Dendritic cell treated with granulocyte-macrophage colony-stimulating factor and Interleukin-4, amounts not matched to agents 40 ng/mL and 50 ng/mL, for 4 days (primary cell): ENCODE measurements around the gene NOC2L.

ENCODE experiments used
- H3K27ac Mint-ChIP-seq: one replicate; pipeline ENCODE4 v1.8.0; 2022; ENCODE audit warnings: mild to moderate bottlenecking, mixed read lengths
- H3K27me3 Mint-ChIP-seq: one replicate; pipeline ENCODE4 v1.8.0; 2022; ENCODE audit warnings: mild to moderate bottlenecking, mixed read lengths
- H3K36me3 Mint-ChIP-seq: one replicate; pipeline ENCODE4 v1.8.0; 2022; ENCODE audit warnings: low read depth, mixed read lengths
- H3K4me1 Mint-ChIP-seq: one replicate; pipeline ENCODE4 v1.8.0; 2022; ENCODE audit warnings: low read depth, mixed read lengths
- H3K4me3 Mint-ChIP-seq: one replicate; pipeline ENCODE4 v1.8.0; 2022; ENCODE audit warnings: mild to moderate bottlenecking, moderate library complexity, mixed read lengths
- H3K9me3 Mint-ChIP-seq: one replicate; pipeline ENCODE4 v1.8.0; 2022; ENCODE audit warnings: mixed read lengths
- intact Hi-C: fragments of 100-400 bp; cut with micrococcal nuclease; formaldehyde crosslinking; loops from one replicate; pipeline ENCODE4 v1.15.0; 2022

Gene NOC2L

GRCh38 chr1:931380-932172 is 27.5 kb downstream of the NOC2L start:
- peaks cover 82% of the 10 kb centered on the region for H3K27me3 Mint-ChIP-seq
- no peaks in the 10 kb centered on the region for H3K36me3 Mint-ChIP-seq
- H3K9me3 Mint-ChIP-seq, result no peaks in the 10 kb centered on the region
- no peak overlapping the region for H3K4me3 Mint-ChIP-seq
- H3K4me1 Mint-ChIP-seq, result no peaks in the 10 kb centered on the region
- intact Hi-C loops, result no loop called here
- no peak overlapping the region for H3K27ac Mint-ChIP-seq

GRCh38 chr1:930633-931138 is 28.4 kb downstream of the NOC2L start:
- Mint-ChIP-seq H3K36me3 (no peaks in the 10 kb centered on the region), H3K9me3 (no peaks in the 10 kb centered on the region), H3K27ac (no peak overlapping the region), H3K27me3 (peaks cover 84% of the 10 kb centered on the region), H3K4me3 (no peak overlapping the region), H3K4me1 (no peaks in the 10 kb centered on the region)
- intact Hi-C loops, result no loop called here

GRCh38 chr1:929712-930632 is 29.1 kb downstream of the NOC2L start:
- Mint-ChIP-seq H3K4me3 (no peak overlapping the region), H3K4me1 (no peaks in the 10 kb centered on the region), H3K9me3 (no peaks in the 10 kb centered on the region), H3K36me3 (no peaks in the 10 kb centered on the region), H3K27me3 (peaks cover 82% of the 10 kb centered on the region), H3K27ac (no peak overlapping the region)
- intact Hi-C loops, result no loop called here

- H3K27me3 Mint-ChIP-seq, result peaks cover 85% of the 10 kb centered on the region
- H3K36me3 Mint-ChIP-seq, result no peaks in the 10 kb centered on the region
- intact Hi-C loops, result no loop called here
- no peaks in the 10 kb centered on the region for H3K4me1 Mint-ChIP-seq
- no peaks in the 10 kb centered on the region for H3K9me3 Mint-ChIP-seq
- H3K4me3 Mint-ChIP-seq, result no peak overlapping the region
- no peak overlapping the region for H3K27ac Mint-ChIP-seq
Observed at GRCh38 chr1:928825-929661, 30.0 kb downstream of the NOC2L start.

- no peaks in the 10 kb centered on the region for H3K9me3 Mint-ChIP-seq
- H3K36me3 Mint-ChIP-seq, result no peaks in the 10 kb centered on the region
- H3K4me1 Mint-ChIP-seq, result peaks cover 7% of the 10 kb centered on the region
- peaks cover 83% of the 10 kb centered on the region for H3K27me3 Mint-ChIP-seq
- no peak overlapping the region for H3K27ac Mint-ChIP-seq
- intact Hi-C loops, result no loop called here
- H3K4me3 Mint-ChIP-seq, result no peak overlapping the region
Observed at GRCh38 chr1:927748-928147, 31.3 kb downstream of the NOC2L start.

GRCh38 chr1:927234-927633 is 31.8 kb downstream of the NOC2L start:
- Mint-ChIP-seq H3K27me3 (peaks cover 83% of the 10 kb centered on the region), H3K9me3 (no peaks in the 10 kb centered on the region), H3K4me3 (no peak overlapping the region), H3K4me1 (peaks cover 7% of the 10 kb centered on the region), H3K36me3 (no peaks in the 10 kb centered on the region), H3K27ac (no peak overlapping the region)
- intact Hi-C loops, result no loop called here

- no peak overlapping the region for H3K27ac Mint-ChIP-seq
- peaks cover 87% of the 10 kb centered on the region for H3K27me3 Mint-ChIP-seq
- no peaks in the 10 kb centered on the region for H3K9me3 Mint-ChIP-seq
- peaks cover 18% of the 10 kb centered on the region for H3K4me1 Mint-ChIP-seq
- no peaks in the 10 kb centered on the region for H3K36me3 Mint-ChIP-seq
- intact Hi-C loops, result no loop called here
- peak overlapping the region; percentile 32 for H3K4me3 Mint-ChIP-seq
Observed at GRCh38 chr1:925561-926421, 33.3 kb downstream of the NOC2L start.

GRCh38 chr1:924656-925560 is 34.1 kb downstream of the NOC2L start:
- Mint-ChIP-seq H3K36me3 (no peaks in the 10 kb centered on the region), H3K4me1 (peaks cover 23% of the 10 kb centered on the region), H3K4me3 (peak overlapping the region; percentile 54), H3K27me3 (peaks cover 88% of the 10 kb centered on the region), H3K27ac (no peak overlapping the region), H3K9me3 (no peaks in the 10 kb centered on the region)
- intact Hi-C loops, result no loop called here

GRCh38 chr1:923991-924655 is 34.9 kb downstream of the NOC2L start:
- no peak overlapping the region for H3K27ac Mint-ChIP-seq
- intact Hi-C loops, result loop anchor here (2.0 kb wide), 1 partner anchor 17 kb away; no protein-coding TSS in a partner anchor

GRCh38 chr1:923131-923990 is 35.7 kb downstream of the NOC2L start, which contains the start of gene SAMD11:
Gene SAMD11 (plus strand): TSS chr1:923923. CDS start chr1:924432, 509 bp downstream.
- Mint-ChIP-seq H3K9me3 (no peaks in the 10 kb centered on the region), H3K4me1 (peaks cover 23% of the 10 kb centered on the region), H3K36me3 (no peaks in the 10 kb centered on the region), H3K4me3 (peak within 1 kb of the TSS; percentile 69), H3K27ac (peak within 1 kb of the TSS; percentile 41), H3K27me3 (peaks cover 87% of the 10 kb centered on the region)
- intact Hi-C loops, result loop anchor here (2.0 kb wide), 1 partner anchor 17 kb away; no protein-coding TSS in a partner anchor

More at GRCh38 chr1:923991-924655, 34.9 kb downstream of the NOC2L start:
- H3K27me3 Mint-ChIP-seq, result peaks cover 89% of the 10 kb centered on the region
- H3K9me3 Mint-ChIP-seq, result no peaks in the 10 kb centered on the region
- peaks cover 23% of the 10 kb centered on the region for H3K4me1 Mint-ChIP-seq
- no peaks in the 10 kb centered on the region for H3K36me3 Mint-ChIP-seq
- H3K4me3 Mint-ChIP-seq, result peak overlapping the region; percentile 54
